ENCODE data around the gene CSRP3.
"Not testable (repeated sequence)": the region's sequence is repeated elsewhere in the genome, so short reads cannot be mapped to it uniquely, and the experiment has no call there.

The CSRP3 gene

GRCh38 chr11:19185036-19185435 is 16.7 kb downstream of the CSRP3 start:
- DNase-seq, result no peak

- DNase-seq, result no peak
Measured at GRCh38 chr11:19183646-19184045, 18.1 kb downstream of the CSRP3 start.

GRCh38 chr11:19181531-19182261 is 20.1 kb downstream of the CSRP3 start:
- DNase-seq, result no peak

GRCh38 chr11:19176629-19177186 is 25.1 kb downstream of the CSRP3 start:
- no peak for DNase-seq

GRCh38 chr11:19173964-19174638 is 27.7 kb downstream of the CSRP3 start:
- no peak for DNase-seq

DNA sequence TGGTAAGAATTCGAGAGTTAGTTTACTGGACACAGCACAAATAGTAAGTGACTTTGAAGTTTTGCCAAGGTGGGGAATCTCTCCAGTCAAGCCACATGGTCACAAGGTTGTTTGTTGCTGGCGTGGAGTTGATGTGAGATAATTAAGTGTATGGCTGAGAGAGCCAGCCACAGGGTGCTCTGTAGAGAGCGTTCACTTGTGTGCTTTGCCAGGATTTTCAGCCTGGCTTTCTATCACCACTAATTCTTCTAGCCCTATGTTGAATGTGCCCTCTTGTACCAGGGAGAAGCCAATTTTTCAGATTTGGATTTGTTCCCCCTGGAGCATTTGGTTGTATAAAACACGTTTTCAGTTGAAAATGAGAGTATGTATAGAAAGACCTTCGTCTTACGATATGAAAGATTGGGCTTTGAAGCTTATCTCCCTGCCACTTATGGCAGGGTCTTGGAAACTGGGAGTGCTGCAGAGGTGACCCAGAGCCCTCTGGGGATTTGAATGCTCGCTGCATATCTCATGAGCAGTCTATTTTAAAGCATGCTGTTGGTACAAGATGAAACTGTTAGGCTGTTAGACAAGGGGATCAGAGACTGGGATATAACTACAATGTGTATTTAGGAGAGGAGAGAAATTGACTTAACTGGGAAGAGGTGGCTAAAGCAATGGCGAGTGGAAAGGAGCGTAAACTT is 28.6 kb downstream of the CSRP3 start:
- no peak for DNase-seq

DNA sequence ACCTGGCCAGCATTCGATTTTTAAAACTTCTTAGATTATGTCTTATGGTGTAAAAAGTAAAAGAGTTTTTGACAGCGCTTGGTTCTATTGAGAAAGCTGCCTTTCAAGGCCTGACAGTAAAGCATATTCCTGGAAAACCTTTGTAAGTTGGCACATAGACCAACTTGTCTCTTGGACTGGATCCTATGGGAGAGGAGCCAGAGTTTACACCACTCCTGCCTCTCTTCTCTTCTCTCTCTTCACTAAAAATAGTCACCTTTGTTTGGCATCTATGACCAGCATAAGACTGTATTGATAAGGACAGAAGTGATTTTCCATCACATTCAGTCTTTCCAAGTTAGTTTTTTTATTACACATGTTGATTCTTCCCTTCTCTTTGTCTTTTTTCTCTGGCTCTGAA is 33.7 kb downstream of the CSRP3 start:
- no peak for DNase-seq

GRCh38 chr11:19164881-19165280 is 36.9 kb downstream of the CSRP3 start:
- no peak for DNase-seq

GRCh38 chr11:19164230-19164855 is 37.4 kb downstream of the CSRP3 start:
- no peak for DNase-seq

DNA sequence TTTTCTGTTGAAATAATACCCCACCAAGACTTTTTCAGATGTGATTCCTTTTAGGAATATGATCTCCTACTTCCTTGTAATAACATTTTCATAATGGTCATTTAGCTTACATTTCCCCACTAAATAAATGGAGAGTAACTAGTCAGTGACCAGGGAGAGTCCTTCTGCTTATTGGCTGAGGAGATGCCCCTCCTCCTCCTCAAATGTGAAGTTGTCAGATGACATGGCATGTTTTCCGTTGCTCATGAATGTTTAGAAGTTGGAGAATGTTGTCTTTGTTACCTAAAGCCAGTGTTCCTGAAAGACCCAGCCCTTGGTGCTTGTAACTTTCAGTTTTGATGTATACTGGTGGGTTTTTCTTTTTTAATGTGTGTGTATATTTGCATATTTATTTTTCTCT is 38.2 kb downstream of the CSRP3 start:
- DNase-seq, result no peak

- DNase-seq, result no peak
Measured at GRCh38 chr11:19162951-19163505, 38.8 kb downstream of the CSRP3 start.

- no peak for DNase-seq
Measured at GRCh38 chr11:19161651-19162050, 40.1 kb downstream of the CSRP3 start.

DNA sequence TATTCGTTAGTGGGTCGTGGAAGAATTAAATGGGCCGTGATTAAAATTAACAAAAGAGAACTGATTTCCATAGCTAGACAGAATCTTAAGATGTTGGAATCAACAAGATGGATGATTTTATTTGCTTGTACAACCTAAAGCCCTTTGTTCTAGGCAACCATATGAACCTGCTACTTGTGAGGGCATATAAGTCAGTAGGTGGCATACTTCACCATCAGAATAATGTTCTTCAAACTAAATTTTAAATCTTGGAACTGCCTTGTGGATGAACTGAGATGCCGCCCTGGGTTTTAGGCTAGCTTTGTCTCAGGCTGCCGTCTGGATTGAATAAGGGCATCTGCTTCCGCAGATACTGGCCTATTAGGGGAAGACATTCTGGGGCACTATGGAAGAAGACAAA is 40.9 kb downstream of the CSRP3 start:
- no peak for DNase-seq

DNA sequence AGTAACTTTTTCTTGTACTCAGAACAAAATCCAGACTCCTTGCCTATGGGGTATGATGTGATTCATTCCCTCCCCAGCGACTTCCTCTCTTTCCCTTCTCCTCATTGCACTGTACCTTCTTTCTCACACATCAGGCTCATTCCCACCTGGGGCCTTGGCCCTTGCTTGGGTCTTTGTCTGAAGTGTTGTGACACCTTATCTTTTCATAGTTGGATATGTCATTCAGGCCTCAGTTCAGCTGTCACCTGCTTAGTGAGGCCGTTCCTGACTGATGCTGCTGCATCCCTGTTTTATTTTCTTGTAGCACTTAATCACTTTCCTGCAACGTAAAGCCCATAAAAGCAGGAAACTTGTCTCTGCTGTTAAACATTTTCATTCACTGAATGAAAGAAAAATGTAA is 44.9 kb downstream of the CSRP3 start:
- DNase-seq, result no peak

GRCh38 chr11:19145319-19145718 is 56.5 kb downstream of the CSRP3 start:
- DNase-seq, result no peak

DNA sequence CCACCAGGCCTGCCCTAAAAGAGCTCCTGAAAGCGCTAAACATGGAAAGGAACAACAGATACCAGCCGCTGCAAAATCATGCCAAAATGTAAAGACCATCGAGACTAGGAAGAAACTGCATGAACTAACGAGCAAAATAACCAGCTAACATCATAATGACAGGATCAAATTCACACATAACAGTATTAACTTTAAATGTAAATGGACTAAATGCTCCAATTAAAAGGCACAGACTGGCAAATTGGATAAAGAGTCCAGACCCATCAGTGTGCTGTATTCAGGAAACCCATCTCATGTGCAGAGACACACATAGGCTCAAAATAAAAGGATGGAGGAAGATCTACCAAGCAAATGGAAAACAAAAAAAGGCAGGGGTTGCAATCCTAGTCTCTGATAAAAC is 64.9 kb downstream of the CSRP3 start:
- DNase-seq, result not testable (repeated sequence)

DNA sequence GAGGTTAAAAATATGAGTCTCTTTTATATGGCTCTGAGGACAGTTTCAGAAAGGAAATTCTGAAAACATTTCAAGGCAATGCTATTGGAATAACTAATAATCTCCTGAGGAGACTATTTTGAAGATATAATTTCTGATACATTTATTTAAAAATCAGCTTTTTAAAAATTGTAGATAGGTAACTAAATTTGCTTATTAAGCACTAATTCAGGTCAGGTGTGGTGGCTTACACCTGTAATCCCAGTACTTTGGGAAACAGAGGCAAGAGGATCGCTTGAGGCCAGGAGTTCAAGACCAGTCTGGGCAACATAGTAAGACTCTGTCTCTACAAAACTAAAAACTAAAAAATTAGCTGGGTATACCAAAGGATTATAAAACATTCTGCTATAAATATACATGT is 67.8 kb downstream of the CSRP3 start:
- DNase-seq, result no peak
